Activated CD8-positive, alpha-beta memory T cell treated with anti-CD3 and anti-CD28 coated beads, Interleukin-2, amount 50 U/mL, for 48 hours (primary cell): ENCODE results near the gene ALOX5AP.

Experiments used
- DNase-seq: peaks from one replicate; pipeline ENCODE4 v3.0.0-alpha.2; 2020

The ALOX5AP gene

GRCh38 chr13:30735025-30735871 is at the start of gene ALOX5AP:
ALOX5AP (plus strand) TSS chr13:30735543; CDS start chr13:30735606, 63 bp downstream.
- DNase-seq = no peak

DNA sequence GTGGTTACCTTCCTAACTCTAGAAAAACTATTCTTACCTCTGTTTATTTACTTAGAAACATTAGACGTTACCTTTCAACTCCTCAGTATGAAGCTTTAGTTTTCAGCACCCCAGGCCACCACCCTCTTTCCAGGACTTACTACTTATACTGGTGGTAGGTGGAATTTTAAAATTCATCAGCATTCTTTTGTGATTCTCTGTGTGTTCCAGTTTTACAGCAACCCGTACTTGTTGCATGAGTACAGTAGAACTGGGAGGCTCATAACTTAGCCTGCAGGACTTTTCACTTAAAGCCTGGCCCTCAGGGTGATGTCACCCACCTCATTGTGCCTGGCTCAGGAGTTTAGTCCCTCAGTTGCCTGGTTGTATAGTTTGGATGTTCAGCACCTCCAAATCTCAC is 49.4 kb upstream of the ALOX5AP start:
- no peak for DNase-seq

DNA sequence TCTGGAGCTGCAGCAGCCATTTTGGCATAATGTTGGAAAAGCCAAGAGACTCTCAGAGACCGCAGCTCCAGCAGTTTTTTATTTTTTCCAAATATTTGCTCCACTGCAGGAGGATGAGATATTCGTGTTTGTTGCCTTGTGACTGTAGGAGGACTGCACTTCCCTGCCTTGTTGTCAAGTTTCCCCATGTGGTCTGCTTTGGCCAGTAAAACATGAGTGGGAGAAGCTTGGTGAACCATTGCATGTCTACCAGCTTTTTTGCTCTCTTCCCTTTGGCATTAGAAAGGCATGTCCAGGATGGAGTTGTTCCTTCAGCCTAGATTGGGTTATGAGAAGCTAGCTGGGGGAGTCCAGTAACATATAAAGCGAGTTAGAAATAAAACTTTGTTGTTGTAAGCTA is 47.7 kb upstream of the ALOX5AP start:
- no peak for DNase-seq

GRCh38 chr13:30689752-30690151 is 45.6 kb upstream of the ALOX5AP start:
- DNase-seq = no peak

- no peak for DNase-seq
These were observed 44.8 kb upstream of the ALOX5AP start for GRCh38 chr13:30690282-30691188.

DNA sequence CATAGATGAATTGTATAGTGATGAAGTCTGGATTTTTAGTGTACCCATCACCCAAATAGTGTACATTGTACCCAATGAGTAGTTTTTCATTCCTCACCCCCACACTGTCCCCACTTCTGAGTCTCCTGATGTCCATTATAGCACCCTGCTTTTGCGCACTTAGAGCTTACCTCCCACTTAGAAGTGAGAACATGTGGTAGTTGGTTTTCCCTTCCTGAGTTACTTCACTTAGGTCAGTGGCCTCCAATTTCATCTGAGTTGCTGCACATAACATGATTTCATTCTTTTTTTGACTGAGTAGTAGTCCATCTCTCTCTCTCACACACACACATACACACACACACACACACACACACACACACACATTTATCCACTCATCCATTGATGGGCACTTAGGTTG is 43.2 kb upstream of the ALOX5AP start:
- no peak for DNase-seq

- no peak for DNase-seq
These were observed 38.8 kb upstream of the ALOX5AP start for GRCh38 chr13:30696278-30697176.

DNA sequence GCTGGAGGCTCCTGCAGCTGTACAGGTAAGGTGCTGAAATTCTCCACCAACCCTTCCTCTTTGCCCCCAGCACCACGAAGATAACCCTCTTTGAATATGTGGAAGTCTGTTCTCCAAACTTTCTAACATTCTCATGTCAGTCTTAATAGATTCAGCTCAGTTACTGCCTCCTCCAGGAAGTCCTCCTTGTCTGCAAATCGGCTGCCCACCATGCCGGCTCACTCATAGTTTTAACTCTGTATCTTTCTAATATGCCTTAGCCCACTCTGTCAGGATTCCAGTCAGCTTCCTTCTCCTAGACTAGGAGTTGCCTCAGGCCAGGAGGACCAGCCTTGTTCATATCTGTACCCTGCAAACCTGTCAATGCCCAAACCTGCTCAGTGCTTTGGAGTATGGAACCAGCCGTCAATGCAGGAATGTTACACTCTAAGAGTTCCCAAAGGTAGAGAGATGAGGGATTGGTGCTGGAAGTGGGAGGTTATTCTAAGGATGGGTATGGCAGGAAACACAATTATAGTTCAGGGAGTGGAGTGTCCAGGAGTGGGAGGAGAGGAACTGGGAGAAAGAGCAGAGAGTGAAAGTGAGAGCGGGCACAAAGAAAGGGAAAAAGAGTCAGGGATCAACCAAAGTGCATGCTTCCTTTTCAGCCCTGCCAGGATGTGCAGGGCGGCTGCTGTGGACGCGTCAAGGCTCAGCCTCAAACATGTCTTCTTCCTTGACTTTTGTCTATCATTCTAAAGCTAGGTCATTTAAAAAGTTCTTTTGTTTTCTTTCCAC is 38.0 kb upstream of the ALOX5AP start:
- no peak for DNase-seq

- DNase-seq = no peak
These were observed 37.3 kb upstream of the ALOX5AP start for GRCh38 chr13:30697996-30698401.

DNA sequence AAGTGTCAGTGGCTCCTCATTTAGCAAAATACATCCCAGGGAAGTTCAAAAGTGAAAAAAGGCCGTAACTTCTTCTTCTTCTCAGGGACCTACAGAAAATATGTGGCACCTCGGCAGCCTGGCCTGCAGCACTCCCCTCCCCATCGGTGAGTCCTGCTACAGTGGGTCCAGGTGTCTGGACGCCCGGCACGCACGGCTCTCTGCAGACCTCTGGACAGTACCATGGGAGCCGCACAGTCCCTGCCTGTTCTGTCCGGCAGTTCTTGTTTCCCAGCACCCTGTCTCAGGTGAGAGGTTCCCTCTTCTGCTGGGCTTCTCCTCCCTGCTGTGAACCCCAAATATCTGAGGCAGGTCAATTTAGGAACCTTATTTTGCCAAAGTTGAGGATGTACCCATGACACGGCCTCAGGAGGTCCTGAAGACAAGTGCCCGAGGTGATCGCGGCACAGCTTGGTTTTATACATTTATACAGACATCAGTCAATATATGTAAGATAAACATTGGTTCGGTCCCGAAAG is 36.8 kb upstream of the ALOX5AP start:
- DNase-seq = no peak

DNA sequence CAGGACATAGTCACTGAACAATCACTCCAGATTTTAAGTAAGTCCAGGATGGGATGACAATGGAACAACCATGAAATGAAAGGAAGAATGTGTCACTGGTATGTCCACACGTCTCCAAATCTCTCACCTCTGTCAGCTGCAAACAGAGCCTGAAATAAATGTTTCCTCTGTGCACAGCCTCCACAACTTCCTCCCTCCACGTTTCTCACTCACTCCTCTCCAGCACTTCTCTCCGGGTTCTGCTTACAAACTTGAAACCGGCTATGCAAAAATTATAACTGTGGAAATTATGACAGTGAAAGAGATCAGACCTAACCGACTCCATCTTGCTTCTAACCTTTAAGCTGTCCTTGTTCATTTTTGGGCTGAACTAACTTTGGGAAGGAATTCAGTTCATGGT is 35.0 kb upstream of the ALOX5AP start:
- no peak for DNase-seq

DNA sequence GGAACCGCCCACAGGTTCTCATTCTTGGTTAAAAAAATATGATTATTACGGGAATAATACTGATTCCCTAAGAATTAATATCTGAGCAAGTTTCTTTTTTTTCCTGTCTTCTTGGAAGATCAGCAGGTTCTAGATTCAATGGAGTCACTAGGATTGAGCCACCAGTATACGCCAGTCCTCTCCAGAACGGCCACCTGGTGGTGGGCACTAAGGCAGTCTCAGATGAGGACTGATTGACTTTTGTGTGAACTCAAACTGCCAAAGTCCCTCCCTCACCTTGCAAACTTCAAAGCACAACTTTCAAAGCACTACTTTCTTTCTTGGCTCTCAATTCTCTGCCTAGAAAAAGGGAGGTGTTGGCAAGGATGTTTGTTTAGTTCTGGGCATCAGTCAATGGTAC is 33.3 kb upstream of the ALOX5AP start:
- DNase-seq = no peak

- no peak for DNase-seq
These were observed 30.7 kb upstream of the ALOX5AP start for GRCh38 chr13:30704596-30704995.

- DNase-seq = no peak
These were observed 29.7 kb upstream of the ALOX5AP start for GRCh38 chr13:30705680-30706079.

- no peak for DNase-seq
These were observed 26.8 kb upstream of the ALOX5AP start for GRCh38 chr13:30708541-30708940.

DNA sequence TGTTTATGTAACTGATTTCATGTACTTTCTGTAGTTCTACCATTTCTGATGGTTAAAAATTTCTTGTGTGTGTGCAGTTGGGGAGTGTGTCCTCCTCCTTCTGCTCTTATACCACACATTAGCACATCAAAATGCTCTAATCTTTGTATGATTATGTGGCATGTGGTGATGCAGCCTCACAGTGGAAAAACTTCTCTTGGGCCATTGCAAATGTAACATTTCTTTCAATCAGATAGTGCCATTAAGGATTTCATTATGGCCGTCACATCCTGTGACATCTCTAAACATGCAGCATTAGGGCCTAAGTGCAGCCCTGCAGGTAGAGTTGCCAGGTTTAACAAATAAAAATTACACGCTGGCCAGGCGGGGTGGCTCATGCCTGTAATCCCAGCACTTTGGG is 24.9 kb upstream of the ALOX5AP start:
- DNase-seq = no peak

GRCh38 chr13:30711375-30711774 is 24.0 kb upstream of the ALOX5AP start:
- DNase-seq = no peak

DNA sequence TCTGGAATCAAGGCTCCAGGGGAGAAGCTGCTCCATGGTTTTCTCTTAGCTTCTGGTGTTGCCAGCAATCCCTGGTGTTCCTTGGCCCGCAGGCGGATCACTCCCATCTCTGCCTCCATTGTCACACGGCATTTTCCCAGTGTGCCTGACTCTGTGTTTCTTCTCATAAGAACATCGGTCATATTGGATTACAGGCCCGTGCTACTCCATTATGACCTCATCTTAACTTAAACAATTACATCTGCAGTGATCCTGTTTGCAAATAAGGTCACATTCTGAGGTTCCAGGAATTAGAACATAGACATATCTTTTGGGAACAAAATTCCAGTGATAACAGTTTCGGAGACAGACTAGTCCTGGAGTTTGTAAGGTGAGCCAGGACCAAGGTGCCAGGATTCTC is 23.5 kb upstream of the ALOX5AP start:
- DNase-seq = no peak

- DNase-seq = no peak
These were observed 22.5 kb upstream of the ALOX5AP start for GRCh38 chr13:30712536-30713532.

DNA sequence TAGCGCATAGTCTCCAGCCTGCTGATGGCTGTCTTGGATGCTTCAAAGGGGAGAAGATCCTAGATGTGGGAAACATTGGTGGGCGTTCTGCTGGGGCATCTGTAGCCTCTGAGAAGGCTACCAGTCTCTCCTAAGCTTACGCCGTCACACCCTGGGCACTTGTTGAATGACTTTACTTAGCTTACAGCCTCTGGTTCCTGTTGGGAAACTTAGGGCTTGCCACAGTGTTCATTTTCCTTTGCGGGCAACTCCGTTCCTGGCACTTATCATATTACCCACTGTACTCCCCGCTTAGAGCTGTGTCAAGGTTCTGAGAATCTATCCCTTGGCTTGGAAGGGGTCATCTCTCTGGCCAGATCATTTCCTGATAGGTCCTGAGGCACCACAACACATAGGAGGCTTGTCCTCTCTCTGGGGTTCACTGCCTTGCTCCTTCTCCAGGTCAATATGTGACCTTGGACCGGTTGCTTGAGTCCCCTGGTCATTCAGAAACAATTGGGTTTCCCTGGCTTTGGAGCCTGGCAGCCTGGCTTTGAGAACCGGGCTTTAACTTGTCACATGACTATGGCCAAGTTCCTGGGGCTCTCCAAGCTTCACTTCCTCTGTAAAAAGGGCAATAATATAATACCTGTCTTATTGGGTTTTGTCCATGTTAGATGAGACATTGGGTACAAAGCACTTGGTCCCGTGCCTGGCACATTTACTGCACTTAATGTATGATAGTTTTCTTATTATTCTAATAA is 20.5 kb upstream of the ALOX5AP start:
- no peak for DNase-seq
